Measurements from ENCODE around the gene CNOT6L. TPM values are rescaled to one million over a fixed set of nuclear protein-coding genes. Genes with fewer than 3 reads are reported as not detected.

CNOT6L gene
- total RNA-seq, 1 experiment from 2014 or later = 14.5 TPM

- Histone ChIP-seq H2BK20ac (ENCODE audit: low read depth, low read length, poor library complexity, severe bottlenecking) (no peak overlapping the region), H2AFZ (ENCODE audit: low read length) (no peak overlapping the region), H3K4me1 (ENCODE audit: insufficient read depth, low read length) (no peaks in the 10 kb centered on the region; the same call in 1 of the 2 replicates), H3K23me2 (ENCODE audit: insufficient read length, low read depth, low read length, poor library complexity, severe bottlenecking) (peaks cover 8% of the 10 kb centered on the region), H3K23ac (ENCODE audit: insufficient read length, low read depth, low read length) (no peak overlapping the region), H2BK120ac (ENCODE audit: low read depth, low read length, poor library complexity, severe bottlenecking) (no peak overlapping the region), H3K4me2 (ENCODE audit: insufficient read depth, insufficient read length, low read length) (no peak overlapping the region), H4K5ac (ENCODE audit: insufficient read length, low read depth, low read length) (no peak overlapping the region), H3K9me3 (ENCODE audit: control insufficient read depth, low read depth, low read length) (no peaks in the 10 kb centered on the region), H3K56ac (ENCODE audit: insufficient read length, low read depth, low read length) (no peak overlapping the region), H3K27ac (ENCODE audit: insufficient read length, low read depth, low read length) (no peak overlapping the region), H4K91ac (ENCODE audit: insufficient read length, low read depth, low read length) (no peak overlapping the region), H2AK5ac (ENCODE audit: insufficient read length, low read length) (no peak overlapping the region), H3K9ac (ENCODE audit: extremely low read depth, insufficient read length, low read length) (no peak overlapping the region), H3K79me2 (ENCODE audit: insufficient read depth, low read length) (peaks cover 2% of the 10 kb centered on the region; the same call in 1 of the 2 replicates), H3K27me3 (ENCODE audit: insufficient read depth, low read length) (no peaks in the 10 kb centered on the region), H3K4ac (ENCODE audit: low read depth, low read length) (no peak overlapping the region), H4K8ac (replicated peaks; ENCODE audit: insufficient read length, low read depth, low read length) (no peak overlapping the region), H4K20me1 (ENCODE audit: control insufficient read depth, insufficient read depth, insufficient read length) (no peaks in the 10 kb centered on the region), H2BK5ac (ENCODE audit: insufficient read length, low read length) (no peak overlapping the region), H3K79me1 (ENCODE audit: insufficient read depth, low read depth, low read length, poor library complexity, severe bottlenecking) (no peaks in the 10 kb centered on the region), H3K18ac (ENCODE audit: insufficient read length, low read depth, low read length) (no peak overlapping the region), H3T11ph (ENCODE audit: low read length) (no peak overlapping the region), H2BK15ac (ENCODE audit: low read depth, low read length) (no peak overlapping the region), H3K14ac (ENCODE audit: insufficient read depth, low read length) (no peak overlapping the region), H2BK12ac (ENCODE audit: insufficient read length, low read depth, low read length) (no peak overlapping the region)
- Mint-ChIP-seq H3K9me3 (peaks cover 0 to 3% of the 10 kb centered on the region in 2 experiments; a peak in 2 of 5 replicates), H3K27ac (no peak overlapping the region), H3K4me1 (peaks cover 10 to 12% of the 10 kb centered on the region in 2 experiments), H3K4me3 (no peak overlapping the region), H3K27me3 (ENCODE audit: low read depth) (peaks cover 2% of the 10 kb centered on the region; the same call in 1 of the 2 replicates), H3K36me3 (ENCODE audit: insufficient read depth in 1 of 3, low read depth in 3 of 3) (no peaks in the 10 kb centered on the region; a peak in 1 of 7 replicates)
- no peak for DNase-seq
- TF ChIP-seq, protein P1, sequence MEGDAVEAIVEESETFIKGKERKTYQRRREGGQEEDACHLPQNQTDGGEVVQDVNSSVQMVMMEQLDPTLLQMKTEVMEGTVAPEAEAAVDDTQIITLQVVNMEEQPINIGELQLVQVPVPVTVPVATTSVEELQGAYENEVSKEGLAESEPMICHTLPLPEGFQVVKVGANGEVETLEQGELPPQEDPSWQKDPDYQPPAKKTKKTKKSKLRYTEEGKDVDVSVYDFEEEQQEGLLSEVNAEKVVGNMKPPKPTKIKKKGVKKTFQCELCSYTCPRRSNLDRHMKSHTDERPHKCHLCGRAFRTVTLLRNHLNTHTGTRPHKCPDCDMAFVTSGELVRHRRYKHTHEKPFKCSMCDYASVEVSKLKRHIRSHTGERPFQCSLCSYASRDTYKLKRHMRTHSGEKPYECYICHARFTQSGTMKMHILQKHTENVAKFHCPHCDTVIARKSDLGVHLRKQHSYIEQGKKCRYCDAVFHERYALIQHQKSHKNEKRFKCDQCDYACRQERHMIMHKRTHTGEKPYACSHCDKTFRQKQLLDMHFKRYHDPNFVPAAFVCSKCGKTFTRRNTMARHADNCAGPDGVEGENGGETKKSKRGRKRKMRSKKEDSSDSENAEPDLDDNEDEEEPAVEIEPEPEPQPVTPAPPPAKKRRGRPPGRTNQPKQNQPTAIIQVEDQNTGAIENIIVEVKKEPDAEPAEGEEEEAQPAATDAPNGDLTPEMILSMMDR (conservative IDR thresholded peaks at IDR 0.05) = no peak
Measured at GRCh38 chr4:77815636-77816035, 3.5 kb downstream of the CNOT6L start.

Measured in H9 (cell line).